Measurements from ENCODE around the gene HSPA12A. TPM values are rescaled to one million over a fixed set of nuclear protein-coding genes. Genes with fewer than 3 reads are reported as not detected.

Gene HSPA12A
- total RNA-seq, 1 experiment from 2014 or later, result 9.0 TPM

DNA sequence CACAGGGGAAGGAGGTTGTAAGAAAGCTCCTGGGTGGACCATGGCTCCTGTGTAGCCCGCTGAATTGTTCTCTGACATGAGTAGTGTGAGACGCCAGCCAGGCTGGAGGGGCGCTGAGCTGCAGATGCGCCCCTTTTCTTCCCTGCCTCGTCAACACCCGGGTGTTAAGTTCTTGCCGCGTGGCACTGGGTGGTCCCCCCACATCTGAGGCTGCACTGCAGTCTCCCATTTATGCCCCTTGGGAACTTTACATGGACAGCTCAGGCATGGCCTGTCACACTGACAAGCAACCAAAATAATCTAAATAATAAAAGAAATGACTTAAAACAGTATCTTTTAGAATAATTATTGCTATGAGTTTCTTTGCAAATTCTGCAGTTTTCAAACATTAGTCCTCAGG is 34.6 kb upstream of the HSPA12A start:
- Histone ChIP-seq H3K4me1 (replicated peaks) (no peaks in the 10 kb centered on the region), H3K9me3 (replicated peaks) (no peaks in the 10 kb centered on the region), H3K27ac (no peak overlapping the region), H3K36me3 (no peaks in the 10 kb centered on the region), H3K4me3 (no peak overlapping the region), H3K27me3 (replicated peaks) (no peaks in the 10 kb centered on the region)
- DNase-seq (ENCODE audit: low read depth in 1 of 2, low spot score in 2 of 2), result no peak

DNA sequence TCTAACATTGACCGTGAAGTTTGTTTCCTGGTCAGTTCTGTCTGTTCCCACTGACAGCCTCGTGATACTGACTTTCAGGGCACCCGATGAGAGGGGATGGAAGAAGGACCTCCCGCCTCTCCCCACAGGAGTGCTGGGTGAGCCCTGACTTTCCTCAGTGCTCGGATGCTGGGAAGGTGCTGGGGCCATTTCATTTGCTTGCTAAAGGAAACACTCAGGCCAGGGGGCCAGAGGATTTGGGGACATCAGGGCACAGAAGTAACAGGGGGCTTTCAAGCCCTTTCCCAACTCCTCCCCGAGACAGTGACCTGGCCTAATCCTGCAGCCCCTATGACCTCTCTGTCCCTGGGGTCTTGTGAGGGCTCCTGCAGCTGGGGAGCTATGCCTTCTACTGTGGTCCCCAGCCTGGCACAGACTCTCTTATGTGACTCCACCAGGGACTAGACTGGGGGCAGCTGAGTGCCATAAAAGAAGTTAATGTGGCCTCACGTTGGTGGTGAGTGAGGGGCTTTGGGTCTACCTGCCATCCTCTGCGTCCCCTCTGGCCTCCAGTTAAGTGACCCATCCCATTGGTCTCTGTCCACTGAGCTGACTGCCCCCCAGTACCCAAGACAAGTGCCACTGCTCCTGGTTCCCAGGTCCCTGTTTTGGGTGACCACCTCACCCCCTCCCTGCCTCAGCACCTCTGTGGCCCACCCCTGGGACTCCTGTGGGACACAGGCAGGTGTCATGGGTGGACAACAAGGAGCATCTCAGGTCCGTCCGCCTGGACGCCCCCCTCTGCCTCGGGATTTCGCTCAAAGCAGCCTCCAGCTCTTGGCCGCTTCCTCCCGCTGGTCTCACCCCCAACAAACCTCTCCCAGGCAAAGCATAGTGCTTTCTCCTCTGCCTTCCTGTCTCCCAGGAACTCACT is 33.4 kb upstream of the HSPA12A start:
- no peaks in the 10 kb centered on the region for H3K4me1 ChIP-seq (replicated peaks)
- no peak for DNase-seq (ENCODE audit: low read depth in 1 of 2, low spot score in 2 of 2)
- no peaks in the 10 kb centered on the region for H3K9me3 ChIP-seq (replicated peaks)
- no peaks in the 10 kb centered on the region for H3K36me3 ChIP-seq
- no peak overlapping the region for H3K27ac ChIP-seq
- no peaks in the 10 kb centered on the region for H3K27me3 ChIP-seq (replicated peaks)
- H3K4me3 ChIP-seq, result no peak overlapping the region

DNA sequence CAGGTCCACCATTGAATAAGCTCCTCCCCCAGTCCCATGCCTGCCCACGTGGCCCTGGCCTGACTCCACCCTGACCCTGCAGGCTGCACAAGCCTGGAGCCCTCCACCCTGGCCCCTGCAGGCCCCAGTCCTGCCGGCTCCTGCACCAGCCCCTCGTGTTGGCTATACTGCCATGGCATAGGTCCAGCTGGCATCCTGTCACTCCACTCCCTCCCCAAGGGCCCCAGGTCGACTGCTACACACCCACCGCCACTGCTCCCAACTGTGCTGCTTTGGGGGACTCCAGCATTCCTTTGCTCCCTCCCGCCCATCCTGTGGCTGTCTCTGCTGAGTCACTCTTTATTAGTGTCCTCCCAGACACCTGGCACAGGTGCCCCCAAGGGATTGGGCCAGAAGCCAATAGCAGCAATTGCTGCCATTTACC is 32.4 kb upstream of the HSPA12A start:
- H3K36me3 ChIP-seq, result no peaks in the 10 kb centered on the region
- H3K4me1 ChIP-seq (replicated peaks), result no peaks in the 10 kb centered on the region
- DNase-seq (ENCODE audit: low read depth in 1 of 2, low spot score in 2 of 2), result no peak
- no peak overlapping the region for H3K27ac ChIP-seq
- no peaks in the 10 kb centered on the region for H3K27me3 ChIP-seq (replicated peaks)
- no peaks in the 10 kb centered on the region for H3K9me3 ChIP-seq (replicated peaks)
- no peak overlapping the region for H3K4me3 ChIP-seq

DNA sequence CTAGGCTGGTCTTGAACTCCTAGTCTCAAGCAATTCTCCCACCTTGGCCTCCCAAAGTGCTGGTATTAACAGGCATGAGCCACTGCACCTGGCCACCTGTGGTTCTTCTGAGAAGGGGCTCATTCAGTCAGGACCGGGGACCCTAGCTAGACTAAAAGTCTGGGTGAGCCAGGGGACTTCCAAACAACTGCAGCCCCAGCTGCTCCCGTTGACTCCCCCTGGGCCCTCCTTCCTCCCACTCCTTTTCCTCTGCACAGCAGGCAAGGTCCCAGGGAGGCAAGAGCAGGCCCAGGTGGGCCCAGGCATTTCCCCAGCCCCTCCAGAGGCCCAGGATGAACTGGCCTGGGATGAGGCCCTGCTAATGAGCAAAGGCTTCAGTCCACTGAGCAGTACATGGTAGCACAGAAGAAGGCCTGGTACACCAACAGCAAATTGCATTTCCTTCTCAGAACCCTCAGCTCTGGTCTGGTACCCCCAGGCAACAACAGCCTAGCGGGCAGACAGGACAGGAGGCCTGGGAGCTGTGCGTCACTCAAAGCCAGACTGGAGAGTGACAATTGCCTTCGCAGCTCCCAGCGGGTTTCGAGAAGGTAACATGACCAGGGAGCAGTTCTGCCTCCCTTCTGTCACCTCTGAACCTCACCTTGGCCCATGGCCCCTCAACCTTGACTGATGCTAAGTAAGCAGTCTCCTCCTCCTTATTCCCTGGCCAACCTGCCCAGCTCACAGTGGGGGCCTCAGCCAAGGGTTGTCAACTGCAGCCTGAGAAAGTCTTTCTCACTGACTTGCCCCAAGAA is 30.7 kb upstream of the HSPA12A start:
- H3K9me3 ChIP-seq (replicated peaks), result no peaks in the 10 kb centered on the region
- H3K27me3 ChIP-seq (replicated peaks), result no peaks in the 10 kb centered on the region
- no peak overlapping the region for H3K4me3 ChIP-seq
- H3K27ac ChIP-seq, result no peak overlapping the region
- no peaks in the 10 kb centered on the region for H3K36me3 ChIP-seq
- H3K4me1 ChIP-seq (replicated peaks), result no peaks in the 10 kb centered on the region
- no peak for DNase-seq (ENCODE audit: low read depth in 1 of 2, low spot score in 2 of 2)

DNA sequence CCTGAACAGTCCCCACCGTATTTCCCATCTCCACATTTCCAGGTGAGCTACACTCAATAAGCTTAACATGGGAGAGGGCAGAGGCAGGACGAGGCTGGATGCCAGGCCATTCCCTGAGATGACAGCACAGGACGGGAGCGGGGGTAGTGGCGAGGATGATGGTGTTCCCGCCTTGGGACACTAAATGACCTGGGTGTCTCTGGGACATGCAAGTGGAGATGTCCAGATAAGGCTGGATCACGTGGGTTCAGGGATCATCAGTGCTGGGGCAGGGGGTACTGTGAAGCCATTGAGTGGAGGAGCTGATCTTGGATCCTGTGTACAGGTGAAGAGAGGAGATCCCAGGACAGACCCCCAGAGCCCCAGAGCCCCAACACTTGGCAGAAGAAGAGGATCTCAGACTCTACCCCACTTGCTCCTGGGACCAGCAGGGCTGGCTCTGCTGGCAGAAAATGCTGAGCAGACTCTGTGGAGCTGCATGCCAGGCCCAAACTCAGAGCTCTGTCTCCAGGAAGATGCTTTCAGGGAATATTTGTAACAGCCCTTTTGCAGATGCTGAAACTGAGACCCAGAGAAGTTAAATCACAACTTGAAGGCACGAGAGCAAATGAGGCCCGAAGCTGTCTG is 29.7 kb upstream of the HSPA12A start:
- Histone ChIP-seq H3K4me3 (no peak overlapping the region), H3K27me3 (replicated peaks) (no peaks in the 10 kb centered on the region), H3K9me3 (replicated peaks) (no peaks in the 10 kb centered on the region), H3K36me3 (no peaks in the 10 kb centered on the region), H3K27ac (no peak overlapping the region), H3K4me1 (replicated peaks) (no peaks in the 10 kb centered on the region)
- no peak for DNase-seq (ENCODE audit: low read depth in 1 of 2, low spot score in 2 of 2)

DNA sequence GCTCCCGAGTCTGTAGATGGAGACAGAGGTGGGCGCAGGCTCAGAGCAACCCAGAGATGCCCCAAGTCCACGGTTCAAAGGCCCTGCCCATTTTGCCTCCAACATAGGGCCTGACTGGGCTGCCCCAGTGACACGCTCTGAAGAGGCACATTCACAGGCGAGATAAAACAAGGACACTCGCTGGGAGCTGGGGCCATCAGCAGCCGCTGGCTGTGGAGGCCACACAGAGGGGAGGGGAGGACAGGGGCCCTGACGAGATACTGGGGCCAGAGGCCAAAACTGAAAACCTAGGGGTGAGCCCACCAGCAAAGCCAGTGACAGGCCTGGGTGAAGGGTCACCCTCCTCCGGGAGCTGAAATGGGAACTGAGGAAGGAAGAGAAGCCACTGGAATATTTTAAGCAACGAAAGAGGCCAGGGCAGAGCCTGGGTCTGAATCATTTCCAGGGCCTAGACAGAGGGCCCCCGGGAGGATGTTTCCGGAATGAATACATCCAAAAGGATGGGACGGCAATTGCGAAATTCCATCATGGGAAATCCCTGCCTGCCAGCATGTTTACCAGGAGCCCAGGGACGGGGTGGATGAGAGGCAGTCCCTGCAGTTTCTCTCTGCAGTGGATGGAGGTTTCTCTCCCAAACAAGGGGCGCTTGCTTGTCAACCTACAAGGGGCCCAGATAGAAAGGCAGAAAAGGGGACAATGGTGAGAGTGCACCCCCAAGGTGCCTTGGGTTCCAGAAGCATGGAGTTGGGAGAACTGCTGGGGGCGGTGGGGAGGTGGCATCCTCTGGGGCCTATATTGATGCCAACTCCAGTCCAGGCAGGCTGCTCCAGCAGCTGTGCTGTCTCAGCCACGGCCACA is 29.0 kb upstream of the HSPA12A start:
- peak in 1 of 2 experiments; percentile 10 for DNase-seq (ENCODE audit: low read depth in 1 of 2, low spot score in 2 of 2)
- Histone ChIP-seq H3K27ac (no peak overlapping the region), H3K36me3 (no peaks in the 10 kb centered on the region), H3K27me3 (replicated peaks) (no peaks in the 10 kb centered on the region), H3K4me3 (no peak overlapping the region), H3K4me1 (replicated peaks) (no peaks in the 10 kb centered on the region), H3K9me3 (replicated peaks) (no peaks in the 10 kb centered on the region)

DNA sequence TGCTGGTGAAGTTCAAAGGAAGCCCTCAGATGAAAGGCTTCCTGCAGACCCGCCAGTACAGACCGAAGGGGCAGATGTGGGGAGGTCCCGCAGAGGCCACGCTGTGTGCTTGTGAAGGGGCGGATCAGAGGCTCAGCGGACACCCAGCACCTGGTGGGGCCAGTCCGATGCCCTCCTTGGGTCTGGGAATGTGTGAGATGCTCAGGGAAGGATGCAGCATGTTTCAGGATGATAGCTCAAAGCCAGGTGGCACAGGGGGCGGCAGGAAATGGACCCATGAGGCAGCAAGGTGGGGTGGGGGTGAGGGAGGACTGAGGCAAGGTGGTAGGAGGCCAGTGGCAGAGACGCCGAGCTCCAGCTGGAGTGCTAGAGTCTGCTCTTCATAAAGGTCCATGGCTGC is 27.9 kb upstream of the HSPA12A start:
- no peaks in the 10 kb centered on the region for H3K4me1 ChIP-seq (replicated peaks)
- H3K27ac ChIP-seq, result no peak overlapping the region
- H3K27me3 ChIP-seq (replicated peaks), result no peaks in the 10 kb centered on the region; the same call in 1 of the 2 replicates
- no peak overlapping the region for H3K4me3 ChIP-seq
- DNase-seq (ENCODE audit: low read depth in 1 of 2, low spot score in 2 of 2), result no peak
- H3K36me3 ChIP-seq, result no peaks in the 10 kb centered on the region
- H3K9me3 ChIP-seq (replicated peaks), result no peaks in the 10 kb centered on the region

DNA sequence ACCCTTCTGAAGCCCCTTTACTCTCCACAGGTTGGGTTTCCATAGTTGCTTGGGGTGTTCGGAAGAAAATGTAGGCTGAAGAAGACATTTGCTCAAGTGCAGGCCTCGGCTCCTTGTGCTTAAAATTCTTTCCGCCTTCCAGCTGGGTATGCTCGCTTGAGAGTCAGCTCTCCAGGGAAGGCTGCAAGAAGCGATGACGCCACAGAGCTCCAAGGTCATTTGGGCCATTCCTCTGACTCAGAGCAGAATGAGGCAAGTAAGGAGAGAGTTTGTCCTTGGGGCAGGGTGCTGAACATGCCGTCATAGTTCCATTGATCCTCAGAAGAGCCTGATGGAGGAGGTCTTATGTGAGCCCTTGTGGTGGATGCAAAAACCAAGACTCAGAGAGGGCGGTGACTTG is 27.4 kb upstream of the HSPA12A start:
- Histone ChIP-seq H3K36me3 (no peaks in the 10 kb centered on the region), H3K4me1 (replicated peaks) (no peaks in the 10 kb centered on the region), H3K4me3 (no peak overlapping the region), H3K27me3 (replicated peaks) (peaks cover 4% of the 10 kb centered on the region), H3K9me3 (replicated peaks) (no peaks in the 10 kb centered on the region), H3K27ac (no peak overlapping the region)
- no peak for DNase-seq (ENCODE audit: low read depth in 1 of 2, low spot score in 2 of 2)

DNA sequence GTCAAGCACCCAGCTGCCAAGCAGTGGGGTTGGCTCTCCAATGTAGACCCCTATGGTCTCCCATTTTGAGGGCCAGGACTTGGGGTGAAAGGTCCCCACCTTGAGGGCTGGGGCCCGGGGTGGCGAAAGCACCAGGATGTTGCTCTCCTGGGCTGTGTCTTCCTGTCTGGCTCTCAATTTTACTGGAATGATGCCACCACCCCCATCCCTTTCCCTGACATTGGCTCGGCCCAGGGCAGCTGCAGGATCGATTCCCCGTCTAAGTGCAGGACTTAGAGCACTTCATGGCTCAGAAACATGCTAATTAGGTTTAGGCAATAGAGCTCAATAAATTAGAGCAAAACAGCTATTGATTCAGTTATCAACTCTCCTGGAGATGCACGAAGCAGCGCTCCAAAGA is 27.0 kb upstream of the HSPA12A start:
- no peaks in the 10 kb centered on the region for H3K4me1 ChIP-seq (replicated peaks)
- no peaks in the 10 kb centered on the region for H3K36me3 ChIP-seq
- H3K9me3 ChIP-seq (replicated peaks), result no peaks in the 10 kb centered on the region
- H3K27ac ChIP-seq, result no peak overlapping the region
- H3K4me3 ChIP-seq, result no peak overlapping the region
- DNase-seq (ENCODE audit: low read depth in 1 of 2, low spot score in 2 of 2), result no peak
- peaks cover 5% of the 10 kb centered on the region for H3K27me3 ChIP-seq (replicated peaks)

DNA sequence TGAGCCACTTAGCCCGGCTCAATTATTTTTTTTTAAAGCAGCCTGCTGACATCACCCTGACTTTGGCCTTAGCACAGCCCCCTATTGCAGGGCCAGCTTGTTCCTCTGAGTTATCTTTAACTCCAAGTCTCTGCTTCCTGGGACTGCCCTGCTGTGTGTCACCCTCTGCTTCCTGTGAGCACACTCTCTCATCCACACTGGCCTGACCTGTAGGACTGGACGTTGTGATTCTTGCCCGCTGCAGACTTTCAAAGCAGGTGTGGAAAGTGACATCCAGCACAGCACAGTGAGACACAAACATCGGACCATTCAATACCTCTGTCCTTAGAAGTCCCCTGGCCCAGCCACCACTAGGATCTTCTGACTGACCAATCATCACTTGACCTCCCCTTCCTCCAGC is 26.4 kb upstream of the HSPA12A start:
- DNase-seq (ENCODE audit: low read depth in 1 of 2, low spot score in 2 of 2), result no peak
- Histone ChIP-seq H3K9me3 (replicated peaks) (no peaks in the 10 kb centered on the region), H3K27me3 (replicated peaks) (peaks cover 5% of the 10 kb centered on the region), H3K27ac (no peak overlapping the region), H3K4me1 (replicated peaks) (no peaks in the 10 kb centered on the region), H3K36me3 (no peaks in the 10 kb centered on the region), H3K4me3 (no peak overlapping the region)

DNA sequence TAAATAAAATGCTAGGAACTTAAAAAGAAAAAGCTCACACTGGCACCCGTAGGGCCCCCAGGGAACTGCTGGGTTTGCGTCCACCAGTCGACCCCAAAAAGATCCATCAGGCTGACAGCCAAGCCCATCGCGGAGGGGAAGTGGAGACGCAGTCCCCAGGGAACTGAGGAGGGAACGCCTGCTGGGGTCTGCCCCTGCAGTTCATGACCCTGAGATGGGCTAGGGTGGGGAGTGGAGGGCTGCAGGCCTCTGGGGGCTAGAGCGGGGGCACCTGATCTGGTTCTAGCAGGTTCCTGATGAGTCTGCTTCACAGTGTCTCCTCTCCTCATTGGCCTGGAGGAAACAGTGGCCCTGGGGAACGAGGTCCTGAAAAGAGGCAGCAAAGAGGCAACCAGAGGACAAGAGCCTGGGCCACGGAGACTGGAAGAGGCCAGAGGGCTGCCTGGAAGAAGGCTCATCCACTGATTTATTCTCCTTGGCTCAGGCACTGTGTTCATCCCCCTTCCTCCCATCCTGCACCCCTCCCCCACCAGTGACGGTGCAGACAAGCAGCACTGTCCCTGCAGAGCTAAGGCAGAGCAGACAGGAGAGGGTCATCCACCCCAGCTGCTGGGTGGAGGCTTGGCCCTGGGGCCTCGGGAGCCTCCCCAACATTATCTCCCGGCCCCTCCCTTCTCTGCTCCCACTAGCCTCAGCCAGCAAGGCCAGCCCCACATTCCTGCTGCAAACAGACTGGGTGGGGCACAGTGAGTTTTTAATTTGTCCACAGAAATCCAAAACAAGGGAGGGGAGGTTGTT is 24.7 kb upstream of the HSPA12A start:
- Histone ChIP-seq H3K27me3 (replicated peaks) (peaks cover 5% of the 10 kb centered on the region), H3K27ac (no peak overlapping the region), H3K9me3 (replicated peaks) (no peaks in the 10 kb centered on the region), H3K4me1 (replicated peaks) (no peaks in the 10 kb centered on the region), H3K4me3 (no peak overlapping the region), H3K36me3 (no peaks in the 10 kb centered on the region)
- no peak for DNase-seq (ENCODE audit: low read depth in 1 of 2, low spot score in 2 of 2)

DNA sequence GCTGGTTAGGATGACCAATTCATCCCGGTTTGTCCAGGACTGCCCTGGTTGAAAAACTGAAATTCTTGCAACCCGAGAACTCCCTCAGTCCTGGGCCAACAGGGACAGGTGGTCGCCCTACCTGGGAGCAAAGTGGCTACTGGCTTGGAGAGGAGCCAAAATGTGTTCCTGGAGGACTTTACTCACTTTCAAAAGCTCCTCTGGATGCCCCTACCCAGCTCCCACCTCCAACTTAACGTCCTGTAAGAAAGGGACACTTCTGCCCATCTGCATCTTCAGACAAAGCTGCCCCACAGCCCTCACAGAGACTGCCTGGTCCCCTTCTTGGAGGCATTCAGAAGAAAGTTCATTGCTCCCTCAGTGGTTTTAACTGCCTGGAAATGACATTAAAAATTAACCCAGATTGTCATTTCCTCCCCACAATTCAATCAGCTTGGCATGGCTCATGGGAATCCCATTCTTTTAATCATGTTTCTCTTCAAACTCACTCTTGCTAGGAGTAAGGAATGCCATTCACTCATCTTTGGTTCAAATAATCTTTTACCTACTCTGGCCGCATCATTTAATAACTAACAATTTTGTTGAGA is 24.0 kb upstream of the HSPA12A start:
- H3K4me3 ChIP-seq, result no peak overlapping the region
- no peak overlapping the region for H3K27ac ChIP-seq
- H3K27me3 ChIP-seq (replicated peaks), result peaks cover 5% of the 10 kb centered on the region
- no peaks in the 10 kb centered on the region for H3K4me1 ChIP-seq (replicated peaks)
- no peaks in the 10 kb centered on the region for H3K9me3 ChIP-seq (replicated peaks)
- H3K36me3 ChIP-seq, result no peaks in the 10 kb centered on the region
- DNase-seq (ENCODE audit: low read depth in 1 of 2, low spot score in 2 of 2), result no peak
